Calu3 (cell line): ENCODE measurements around the gene RNU6-8. TPM values are rescaled to one million over a fixed set of nuclear protein-coding genes. Genes with fewer than 3 reads are reported as not detected.

Experiments used
- BruUV-seq: library from RNA; stranded (reverse); fragments of 400-500 nt; replicated peaks from 2 replicates; lab custom pipeline; 2021; lab: Mats Ljungman, UMichigan
- CTCF ChIA-PET: fragments of 300-600 bp; sonication (Branson Sonifier 250); formaldehyde crosslinking; loops from one replicate; lab custom pipeline; 2022; ENCODE audit warnings: antibody characterized with exemption; lab: Charles Lee
- DNase-seq: peaks from one replicate; pipeline ENCODE4 v3.0.0; 2022
- H3K27ac Mint-ChIP-seq: one replicate; pipeline ENCODE4 v1.8.0; 2022; ENCODE audit warnings: mixed read lengths; ENCODE audit not compliant: unreplicated experiment
- H3K27me3 Mint-ChIP-seq: one replicate; pipeline ENCODE4 v1.8.0; 2022; ENCODE audit warnings: mixed read lengths; ENCODE audit not compliant: unreplicated experiment
- H3K36me3 Mint-ChIP-seq: one replicate; pipeline ENCODE4 v1.8.0; 2022; ENCODE audit warnings: mild to moderate bottlenecking, moderate library complexity, mixed read lengths; ENCODE audit not compliant: insufficient read depth, unreplicated experiment
- H3K4me1 Mint-ChIP-seq: one replicate; pipeline ENCODE4 v1.8.0; 2022; ENCODE audit warnings: mild to moderate bottlenecking, low read depth, mixed read lengths; ENCODE audit not compliant: unreplicated experiment
- H3K4me3 Mint-ChIP-seq: one replicate; pipeline ENCODE4 v1.8.0; 2022; ENCODE audit warnings: mild to moderate bottlenecking, low read depth, moderate library complexity, mixed read lengths; ENCODE audit not compliant: unreplicated experiment
- H3K9me3 Mint-ChIP-seq: one replicate; pipeline ENCODE4 v1.8.0; 2022; ENCODE audit warnings: low read depth, mixed read lengths; ENCODE audit not compliant: unreplicated experiment
- intact Hi-C: fragments of 100-400 bp; cut with micrococcal nuclease; formaldehyde crosslinking; loops from one replicate; pipeline ENCODE4 v1.10.0; 2022; ENCODE audit not compliant: unreplicated experiment
- total RNA-seq: library from RNA; stranded (reverse); gene quantifications from 2 replicates; pipeline ENCODE4 v1.2.3, GENCODE V29; 2022
- TF ChIP-seq, protein P1 (sequence below): fragments of 200-600 bp; IDR thresholded peaks from one replicate; pipeline ENCODE4 v1.8.0; 2022; ENCODE audit warnings: antibody characterized with exemption; ENCODE audit not compliant: unreplicated experiment

The RNU6-8 gene
- total RNA-seq, 1 experiment from 2014 or later: not detected

DNA sequence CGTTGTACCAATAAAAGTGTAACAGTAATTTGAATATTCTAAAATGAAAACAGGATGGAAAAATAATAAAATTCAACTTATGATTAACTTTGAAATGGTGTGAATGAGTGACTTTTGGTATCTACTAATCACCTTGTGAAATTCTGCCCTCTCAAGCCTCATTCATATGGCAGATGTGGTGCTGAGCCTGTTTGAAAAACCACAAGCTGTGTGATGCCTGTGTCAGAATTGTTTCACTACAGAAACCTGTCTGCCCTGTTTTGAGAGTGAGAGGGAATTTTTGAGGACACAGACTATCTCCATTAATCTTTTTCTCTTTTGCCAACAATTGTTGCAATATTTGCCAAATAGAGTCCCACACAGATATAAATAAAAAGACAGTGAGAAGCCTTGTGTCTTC is 5.2 kb downstream of the RNU6-8 start:
- TF ChIP-seq, protein P1, sequence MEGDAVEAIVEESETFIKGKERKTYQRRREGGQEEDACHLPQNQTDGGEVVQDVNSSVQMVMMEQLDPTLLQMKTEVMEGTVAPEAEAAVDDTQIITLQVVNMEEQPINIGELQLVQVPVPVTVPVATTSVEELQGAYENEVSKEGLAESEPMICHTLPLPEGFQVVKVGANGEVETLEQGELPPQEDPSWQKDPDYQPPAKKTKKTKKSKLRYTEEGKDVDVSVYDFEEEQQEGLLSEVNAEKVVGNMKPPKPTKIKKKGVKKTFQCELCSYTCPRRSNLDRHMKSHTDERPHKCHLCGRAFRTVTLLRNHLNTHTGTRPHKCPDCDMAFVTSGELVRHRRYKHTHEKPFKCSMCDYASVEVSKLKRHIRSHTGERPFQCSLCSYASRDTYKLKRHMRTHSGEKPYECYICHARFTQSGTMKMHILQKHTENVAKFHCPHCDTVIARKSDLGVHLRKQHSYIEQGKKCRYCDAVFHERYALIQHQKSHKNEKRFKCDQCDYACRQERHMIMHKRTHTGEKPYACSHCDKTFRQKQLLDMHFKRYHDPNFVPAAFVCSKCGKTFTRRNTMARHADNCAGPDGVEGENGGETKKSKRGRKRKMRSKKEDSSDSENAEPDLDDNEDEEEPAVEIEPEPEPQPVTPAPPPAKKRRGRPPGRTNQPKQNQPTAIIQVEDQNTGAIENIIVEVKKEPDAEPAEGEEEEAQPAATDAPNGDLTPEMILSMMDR: no peak
- H3K36me3 Mint-ChIP-seq: peaks cover 21% of the 10 kb centered on the region
- H3K9me3 Mint-ChIP-seq: no peaks in the 10 kb centered on the region
- H3K4me1 Mint-ChIP-seq: no peaks in the 10 kb centered on the region
- H3K4me3 Mint-ChIP-seq: no peak overlapping the region
- no peaks in the 10 kb centered on the region for H3K27me3 Mint-ChIP-seq
- no peak for DNase-seq
- H3K27ac Mint-ChIP-seq: no peak overlapping the region
- intact Hi-C loops: loop anchor here (1.0 kb wide), 1 partner anchor 32 kb away; no protein-coding TSS in a partner anchor
- no TSS peak for BruUV-seq
- CTCF ChIA-PET: no interaction called here

DNA sequence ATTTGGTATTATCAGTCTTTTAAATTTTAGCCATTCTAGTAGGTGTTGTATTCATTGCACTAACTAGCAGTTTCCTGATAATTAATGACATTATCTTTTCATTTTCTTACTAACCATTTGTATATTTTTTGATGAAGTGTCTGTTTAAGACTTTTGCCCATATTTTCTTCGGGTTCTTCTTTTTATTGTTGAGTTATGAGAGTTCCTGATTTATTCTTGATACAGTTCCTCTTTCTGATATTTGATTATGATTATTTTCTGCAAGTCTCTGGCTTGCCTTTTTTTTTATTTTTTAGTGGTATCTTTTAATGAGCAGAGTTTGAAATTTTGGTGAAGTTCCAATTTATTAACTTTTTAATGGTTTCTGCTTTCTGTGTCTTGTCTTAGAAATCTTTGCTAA is 7.4 kb downstream of the RNU6-8 start:
- DNase-seq: no peak
- Mint-ChIP-seq H3K27ac (no peak overlapping the region), H3K36me3 (no peaks in the 10 kb centered on the region), H3K4me1 (no peaks in the 10 kb centered on the region), H3K4me3 (no peak overlapping the region), H3K27me3 (no peaks in the 10 kb centered on the region), H3K9me3 (no peaks in the 10 kb centered on the region)
- no TSS peak for BruUV-seq
- TF ChIP-seq, protein P1: no peak
- intact Hi-C loops: no loop called here
- CTCF ChIA-PET: no interaction called here

GRCh38 chr14:32193532-32193931 is 9.5 kb downstream of the RNU6-8 start:
- TF ChIP-seq, protein P1: no peak
- no TSS peak for BruUV-seq

DNA sequence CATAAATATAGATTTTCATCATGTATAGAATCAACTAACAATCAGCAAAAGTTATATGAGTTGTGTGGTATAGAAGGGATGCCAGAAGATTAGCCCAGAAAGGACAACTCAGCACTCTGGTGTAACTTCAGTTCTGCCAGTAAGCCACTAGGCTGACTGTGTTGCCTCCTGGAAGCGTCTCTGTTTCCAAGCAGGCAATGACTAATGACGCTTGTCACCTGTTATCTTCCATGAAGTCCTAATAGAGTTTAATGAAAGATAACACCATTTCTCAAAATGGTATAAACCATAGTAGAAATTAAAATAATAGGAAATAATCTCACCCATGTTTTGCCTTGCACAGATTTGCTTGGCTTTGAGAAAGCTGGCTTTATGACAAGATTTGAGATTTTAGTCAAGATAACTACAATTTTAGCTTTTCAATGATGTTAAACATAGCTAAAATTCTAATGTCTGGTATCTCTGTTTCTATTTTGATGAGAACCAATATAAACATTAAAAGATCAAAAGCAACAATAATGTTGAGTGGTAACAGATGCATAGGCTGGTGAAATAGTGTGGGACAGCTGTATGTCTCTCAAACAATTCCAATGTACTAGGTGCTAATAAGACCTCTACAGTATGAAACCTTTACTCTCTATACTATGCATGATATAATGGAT is 10.2 kb downstream of the RNU6-8 start:
- Mint-ChIP-seq H3K4me1 (no peaks in the 10 kb centered on the region), H3K4me3 (no peak overlapping the region), H3K9me3 (no peaks in the 10 kb centered on the region), H3K36me3 (no peaks in the 10 kb centered on the region), H3K27ac (no peak overlapping the region), H3K27me3 (no peaks in the 10 kb centered on the region)
- BruUV-seq: no TSS peak
- intact Hi-C loops: no loop called here
- TF ChIP-seq, protein P1: no peak
- DNase-seq: no peak
- CTCF ChIA-PET: interaction anchor here (1.0 kb wide), 1 partner anchor 62 kb away, joined by 3 read pairs; no protein-coding TSS in a partner anchor

More at GRCh38 chr14:32193532-32193931, 9.5 kb downstream of the RNU6-8 start:
- intact Hi-C loops: no loop called here
- H3K27ac Mint-ChIP-seq: no peak overlapping the region
- no peaks in the 10 kb centered on the region for H3K4me1 Mint-ChIP-seq
- CTCF ChIA-PET: no interaction called here
- no peaks in the 10 kb centered on the region for H3K36me3 Mint-ChIP-seq
- H3K9me3 Mint-ChIP-seq: no peaks in the 10 kb centered on the region
- no peak overlapping the region for H3K4me3 Mint-ChIP-seq
- no peaks in the 10 kb centered on the region for H3K27me3 Mint-ChIP-seq
- no peak for DNase-seq
